Activated naive CD4-positive, alpha-beta T cell treated with anti-CD3 and anti-CD28 coated beads for 36 hours (primary cell): ENCODE results near the gene FOXRED2. TPM values are rescaled to one million over a fixed set of nuclear protein-coding genes. Genes with fewer than 3 reads are reported as not detected.

Experiments
- CTCF ChIA-PET: fragments of 350-600 bp; sonication (Branson Sonifier 250); formaldehyde crosslinking; loops from one replicate; lab custom pipeline; 2021; ENCODE audit warnings: antibody characterized with exemption; lab: Charles Lee
- DNase-seq: peaks from one replicate; pipeline ENCODE4 v3.0.0-alpha.2; 2020
- H3K27ac Mint-ChIP-seq: one replicate; pipeline ENCODE4 v1.8.0; 2021; ENCODE audit warnings: mild to moderate bottlenecking, mixed read lengths
- H3K27me3 Mint-ChIP-seq: one replicate; pipeline ENCODE4 v1.8.0; 2021; ENCODE audit warnings: low read depth, mixed read lengths
- H3K36me3 Mint-ChIP-seq: one replicate; pipeline ENCODE4 v1.8.0; 2021; ENCODE audit warnings: low read depth, mixed read lengths
- H3K4me1 Mint-ChIP-seq: one replicate; pipeline ENCODE4 v1.8.0; 2021; ENCODE audit warnings: low read depth, mixed read lengths
- H3K4me3 Mint-ChIP-seq: one replicate; pipeline ENCODE4 v1.8.0; 2021; ENCODE audit warnings: mild to moderate bottlenecking, moderate library complexity, mixed read lengths
- H3K9me3 Mint-ChIP-seq: one replicate; pipeline ENCODE4 v1.8.0; 2021; ENCODE audit warnings: mixed read lengths
- intact Hi-C: fragments of 100-400 bp; cut with micrococcal nuclease; formaldehyde crosslinking; loops from one replicate; pipeline ENCODE4 v1.15.1; 2023
- total RNA-seq, 2 experiments: library from RNA; stranded (reverse); gene quantifications; one replicate each; pipeline ENCODE4 v1.2.3, GENCODE V29; 2021

FOXRED2 gene
- total RNA-seq, 2 experiments from 2014 or later, result 10.6 to 11.9 TPM

- no peaks in the 10 kb centered on the region for H3K36me3 Mint-ChIP-seq
- no peak overlapping the region for H3K4me3 Mint-ChIP-seq
- no peaks in the 10 kb centered on the region for H3K27me3 Mint-ChIP-seq
- CTCF ChIA-PET, result no interaction called here
- peak overlapping the region; percentile 23 for H3K27ac Mint-ChIP-seq
- intact Hi-C loops, result no loop called here
- no peaks in the 10 kb centered on the region for H3K9me3 Mint-ChIP-seq
- H3K4me1 Mint-ChIP-seq, result peaks cover 45% of the 10 kb centered on the region
- peak; percentile 53 for DNase-seq
These were observed 67.2 kb downstream of the FOXRED2 start for GRCh38 chr22:36439481-36440271.

Other genes with a start within 250 kb of the FOXRED2 start
- 100 to 1,000 TPM; 574 to 625 TPM for gene MYH9, start 119.1 kb downstream of the FOXRED2 start, total RNA-seq
- gene TXN2, start 25.4 kb downstream of the FOXRED2 start, total RNA-seq, result 100 to 1,000 TPM; 108 to 113 TPM
- gene EIF3D, start 22.1 kb upstream of the FOXRED2 start, total RNA-seq, result 100 to 1,000 TPM; 334 to 341 TPM
- not detected for gene CACNG2, start 196.7 kb upstream of the FOXRED2 start, total RNA-seq